HEK293 (cell line): Measurements from ENCODE around the gene EDEM3.

ENCODE experiments used
- MYNN ChIP-seq: fragments of 450-650 bp; formaldehyde crosslinking; IDR thresholded peaks from 2 replicates; pipeline ENCODE4 v1.5.1; 2016; ENCODE audit warnings: missing biosample characterization, missing genetic modification characterization, borderline replicate concordance
- ZFP41 ChIP-seq: fragments of 450-650 bp; formaldehyde crosslinking; IDR thresholded peaks from 2 replicates; pipeline ENCODE4 v1.5.1; 2016; ENCODE audit warnings: missing biosample characterization, missing genetic modification characterization, borderline replicate concordance
- ZIC2 ChIP-seq: fragments of 450-650 bp; formaldehyde crosslinking; IDR thresholded peaks from 2 replicates; pipeline ENCODE4 v1.5.1; 2016; ENCODE audit warnings: missing biosample characterization, missing genetic modification characterization
- ZNF138 ChIP-seq: fragments of 450-650 bp; formaldehyde crosslinking; IDR thresholded peaks from 2 replicates; pipeline ENCODE4 v1.5.1; 2016; ENCODE audit warnings: missing biosample characterization, missing genetic modification characterization, borderline replicate concordance
- ZNF211 ChIP-seq: fragments of 450-650 bp; formaldehyde crosslinking; IDR thresholded peaks from 2 replicates; pipeline ENCODE4 v1.5.1; 2016; ENCODE audit warnings: low read depth, missing biosample characterization, missing genetic modification characterization
- TF ChIP-seq, protein P1 (sequence below): IDR thresholded peaks from 2 replicates; pipeline ENCODE4 v1.6.1; 2011; ENCODE audit warnings: mild to moderate bottlenecking, low read depth, low read length, borderline replicate concordance
- TF ChIP-seq, protein P2 (sequence below): fragments of 450-650 bp; formaldehyde crosslinking; IDR thresholded peaks from 2 replicates; pipeline ENCODE4 v1.5.1; 2016; ENCODE audit warnings: missing biosample characterization, missing genetic modification characterization

- TF ChIP-seq, protein P1, sequence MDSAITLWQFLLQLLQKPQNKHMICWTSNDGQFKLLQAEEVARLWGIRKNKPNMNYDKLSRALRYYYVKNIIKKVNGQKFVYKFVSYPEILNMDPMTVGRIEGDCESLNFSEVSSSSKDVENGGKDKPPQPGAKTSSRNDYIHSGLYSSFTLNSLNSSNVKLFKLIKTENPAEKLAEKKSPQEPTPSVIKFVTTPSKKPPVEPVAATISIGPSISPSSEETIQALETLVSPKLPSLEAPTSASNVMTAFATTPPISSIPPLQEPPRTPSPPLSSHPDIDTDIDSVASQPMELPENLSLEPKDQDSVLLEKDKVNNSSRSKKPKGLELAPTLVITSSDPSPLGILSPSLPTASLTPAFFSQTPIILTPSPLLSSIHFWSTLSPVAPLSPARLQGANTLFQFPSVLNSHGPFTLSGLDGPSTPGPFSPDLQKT: no peak
- TF ChIP-seq ZNF211 (no peak), ZFP41 (tag by site-specific recombination) (no peak), MYNN (no peak), ZIC2 (no peak), ZNF138 (no peak)
- TF ChIP-seq, protein P2, sequence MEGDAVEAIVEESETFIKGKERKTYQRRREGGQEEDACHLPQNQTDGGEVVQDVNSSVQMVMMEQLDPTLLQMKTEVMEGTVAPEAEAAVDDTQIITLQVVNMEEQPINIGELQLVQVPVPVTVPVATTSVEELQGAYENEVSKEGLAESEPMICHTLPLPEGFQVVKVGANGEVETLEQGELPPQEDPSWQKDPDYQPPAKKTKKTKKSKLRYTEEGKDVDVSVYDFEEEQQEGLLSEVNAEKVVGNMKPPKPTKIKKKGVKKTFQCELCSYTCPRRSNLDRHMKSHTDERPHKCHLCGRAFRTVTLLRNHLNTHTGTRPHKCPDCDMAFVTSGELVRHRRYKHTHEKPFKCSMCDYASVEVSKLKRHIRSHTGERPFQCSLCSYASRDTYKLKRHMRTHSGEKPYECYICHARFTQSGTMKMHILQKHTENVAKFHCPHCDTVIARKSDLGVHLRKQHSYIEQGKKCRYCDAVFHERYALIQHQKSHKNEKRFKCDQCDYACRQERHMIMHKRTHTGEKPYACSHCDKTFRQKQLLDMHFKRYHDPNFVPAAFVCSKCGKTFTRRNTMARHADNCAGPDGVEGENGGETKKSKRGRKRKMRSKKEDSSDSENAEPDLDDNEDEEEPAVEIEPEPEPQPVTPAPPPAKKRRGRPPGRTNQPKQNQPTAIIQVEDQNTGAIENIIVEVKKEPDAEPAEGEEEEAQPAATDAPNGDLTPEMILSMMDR: no peak
These were observed 36.2 kb upstream of the EDEM3 start for GRCh38 chr1:184790642-184791549.
